Neural progenitor cell (in vitro differentiated cells): ENCODE results near the gene ENSA. TPM values are rescaled to one million over a fixed set of nuclear protein-coding genes. Genes with fewer than 3 reads are reported as not detected.
"Not testable (repeated sequence)": the region's sequence is repeated elsewhere in the genome, so short reads cannot be mapped to it uniquely, and the experiment has no call there.

Source experiments
- DNase-seq: peaks from one replicate; pipeline ENCODE4 v3.0.0-alpha.2; 2016; ENCODE audit warnings: low spot score
- H2AFZ ChIP-seq: fragments of 200-600 bp; sonication (generic); replicated peaks from 2 replicates; pipeline ENCODE4 v1.6.1; 2016; ENCODE audit warnings: antibody characterized with exemption
- H3F3A ChIP-seq: fragments of 200-600 bp; sonication (generic); 2 replicates; pipeline ENCODE4 v1.6.1; 2016; ENCODE audit warnings: antibody characterized with exemption, low read depth
- H3K27ac ChIP-seq: fragments of 200-600 bp; sonication (generic); 2 replicates; pipeline ENCODE4 v1.5.1; 2016; ENCODE audit warnings: mild to moderate bottlenecking
- H3K27me3 ChIP-seq: fragments of 200-600 bp; sonication (generic); 2 replicates; pipeline ENCODE4 v1.6.1; 2016; ENCODE audit warnings: mild to moderate bottlenecking, moderate library complexity
- H3K36me3 ChIP-seq: fragments of 200-600 bp; sonication (generic); 2 replicates; pipeline ENCODE4 v1.5.1; 2016
- H3K4me1 ChIP-seq: fragments of 200-600 bp; sonication (generic); 2 replicates; pipeline ENCODE4 v1.6.1; 2016; ENCODE audit warnings: mixed run types
- H3K4me2 ChIP-seq: fragments of 200-600 bp; sonication (generic); 2 replicates; pipeline ENCODE4 v1.6.1; 2016
- H3K4me3 ChIP-seq: fragments of 200-600 bp; sonication (generic); 2 replicates; pipeline ENCODE4 v1.5.1; 2016
- H3K79me2 ChIP-seq: fragments of 200-600 bp; sonication (generic); 2 replicates; pipeline ENCODE4 v1.6.1; 2016; ENCODE audit warnings: low read depth
- H3K9ac ChIP-seq: fragments of 200-600 bp; sonication (generic); 2 replicates; pipeline ENCODE4 v1.6.1; 2016
- H3K9me3 ChIP-seq: fragments of 200-600 bp; sonication (generic); 2 replicates; pipeline ENCODE4 v1.5.1; 2016; ENCODE audit warnings: low read depth
- H4K20me1 ChIP-seq: fragments of 200-600 bp; sonication (generic); 2 replicates; pipeline ENCODE4 v1.6.1; 2016; ENCODE audit warnings: low read depth
- H3K27ac Mint-ChIP-seq: 3 replicates; pipeline ENCODE4 v1.8.0; 2021; ENCODE audit warnings: mixed read lengths
- H3K27me3 Mint-ChIP-seq: 2 replicates; pipeline ENCODE4 v1.8.0; 2022; ENCODE audit warnings: low read depth, mild to moderate bottlenecking, inconsistent platforms, moderate library complexity, mixed read lengths; ENCODE audit not compliant: insufficient read depth
- H3K36me3 Mint-ChIP-seq: 3 replicates; pipeline ENCODE4 v1.8.0; 2021; ENCODE audit warnings: mixed read lengths
- H3K4me1 Mint-ChIP-seq: 3 replicates; pipeline ENCODE4 v1.8.0; 2021; ENCODE audit warnings: mixed read lengths
- H3K4me3 Mint-ChIP-seq: 3 replicates; pipeline ENCODE4 v1.8.0; 2021; ENCODE audit warnings: mild to moderate bottlenecking, moderate library complexity, mixed read lengths
- H3K9me3 Mint-ChIP-seq: 3 replicates; pipeline ENCODE4 v1.8.0; 2020; ENCODE audit warnings: mixed read lengths
- EZH2 ChIP-seq: fragments of 200-600 bp; sonication (generic); IDR thresholded peaks from 2 replicates; pipeline ENCODE4 v1.6.1; 2017; ENCODE audit warnings: antibody characterized with exemption, mild to moderate bottlenecking, moderate library complexity
- EZH2phosphoT487 ChIP-seq: fragments of 200-600 bp; sonication (generic); IDR thresholded peaks from 2 replicates; pipeline ENCODE4 v1.6.1; 2017; ENCODE audit warnings: antibody characterized with exemption
- total RNA-seq: library from RNA; depleted of rRNA; stranded (reverse); fragments of >200 nt; gene quantifications from 2 replicates; pipeline ENCODE4 v1.2.3, GENCODE V29; 2015; ENCODE audit warnings: low replicate concordance
- TF ChIP-seq, protein P1 (sequence below): fragments of 200-600 bp; sonication (generic); IDR thresholded peaks from 2 replicates; pipeline ENCODE4 v1.5.1; 2017; ENCODE audit warnings: antibody characterized with exemption, mild to moderate bottlenecking

ENSA gene
- total RNA-seq, 1 donor from 2014 or later, result 201 TPM

DNA sequence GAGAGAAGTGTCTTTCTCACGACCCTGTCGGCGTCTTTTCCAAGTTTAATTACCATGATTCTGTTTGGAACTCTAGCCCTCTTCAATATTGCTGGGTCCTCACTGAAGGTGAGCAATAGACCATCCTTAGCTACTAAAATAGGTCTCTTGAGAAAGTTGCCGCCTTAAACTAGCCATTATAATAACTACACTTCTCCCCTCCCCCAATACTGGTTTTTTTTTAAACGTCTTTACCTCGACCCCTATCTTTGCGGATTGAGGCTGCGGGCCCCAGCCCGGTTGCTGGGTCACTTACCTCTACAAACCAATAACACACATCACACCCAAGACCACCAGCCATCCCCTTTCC lies 672 bp downstream of the ENSA start:
- no peak overlapping the region for H3K27ac Mint-ChIP-seq
- TF ChIP-seq, protein P1, sequence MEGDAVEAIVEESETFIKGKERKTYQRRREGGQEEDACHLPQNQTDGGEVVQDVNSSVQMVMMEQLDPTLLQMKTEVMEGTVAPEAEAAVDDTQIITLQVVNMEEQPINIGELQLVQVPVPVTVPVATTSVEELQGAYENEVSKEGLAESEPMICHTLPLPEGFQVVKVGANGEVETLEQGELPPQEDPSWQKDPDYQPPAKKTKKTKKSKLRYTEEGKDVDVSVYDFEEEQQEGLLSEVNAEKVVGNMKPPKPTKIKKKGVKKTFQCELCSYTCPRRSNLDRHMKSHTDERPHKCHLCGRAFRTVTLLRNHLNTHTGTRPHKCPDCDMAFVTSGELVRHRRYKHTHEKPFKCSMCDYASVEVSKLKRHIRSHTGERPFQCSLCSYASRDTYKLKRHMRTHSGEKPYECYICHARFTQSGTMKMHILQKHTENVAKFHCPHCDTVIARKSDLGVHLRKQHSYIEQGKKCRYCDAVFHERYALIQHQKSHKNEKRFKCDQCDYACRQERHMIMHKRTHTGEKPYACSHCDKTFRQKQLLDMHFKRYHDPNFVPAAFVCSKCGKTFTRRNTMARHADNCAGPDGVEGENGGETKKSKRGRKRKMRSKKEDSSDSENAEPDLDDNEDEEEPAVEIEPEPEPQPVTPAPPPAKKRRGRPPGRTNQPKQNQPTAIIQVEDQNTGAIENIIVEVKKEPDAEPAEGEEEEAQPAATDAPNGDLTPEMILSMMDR, result no peak
- TF ChIP-seq EZH2 (no peak), EZH2phosphoT487 (no peak)
- no peak overlapping the region for H3K27ac ChIP-seq
- no peaks in the 10 kb centered on the region for H3K9me3 ChIP-seq
- peaks cover 5% of the 10 kb centered on the region for H3K4me1 ChIP-seq
- peaks cover 11% of the 10 kb centered on the region for H3K36me3 ChIP-seq
- H3K27me3 Mint-ChIP-seq, result no peaks in the 10 kb centered on the region
- H3K9ac ChIP-seq, result peak overlapping the region; percentile 63
- H3K4me3 ChIP-seq, result peak overlapping the region; percentile 80
- H3K27me3 ChIP-seq, result peaks cover under 1% of the 10 kb centered on the region
- peaks cover 31% of the 10 kb centered on the region for H3K36me3 Mint-ChIP-seq
- H4K20me1 ChIP-seq, result no peaks in the 10 kb centered on the region
- no peaks in the 10 kb centered on the region for H3K9me3 Mint-ChIP-seq
- no peak for DNase-seq
- H3K4me1 Mint-ChIP-seq, result peaks cover 4% of the 10 kb centered on the region
- peaks cover 30% of the 10 kb centered on the region for H3K79me2 ChIP-seq
- no peak overlapping the region for H2AFZ ChIP-seq
- H3K4me3 Mint-ChIP-seq, result no peak overlapping the region
- H3F3A ChIP-seq, result peaks cover 16% of the 10 kb centered on the region
- peak overlapping the region; percentile 91 for H3K4me2 ChIP-seq

DNA sequence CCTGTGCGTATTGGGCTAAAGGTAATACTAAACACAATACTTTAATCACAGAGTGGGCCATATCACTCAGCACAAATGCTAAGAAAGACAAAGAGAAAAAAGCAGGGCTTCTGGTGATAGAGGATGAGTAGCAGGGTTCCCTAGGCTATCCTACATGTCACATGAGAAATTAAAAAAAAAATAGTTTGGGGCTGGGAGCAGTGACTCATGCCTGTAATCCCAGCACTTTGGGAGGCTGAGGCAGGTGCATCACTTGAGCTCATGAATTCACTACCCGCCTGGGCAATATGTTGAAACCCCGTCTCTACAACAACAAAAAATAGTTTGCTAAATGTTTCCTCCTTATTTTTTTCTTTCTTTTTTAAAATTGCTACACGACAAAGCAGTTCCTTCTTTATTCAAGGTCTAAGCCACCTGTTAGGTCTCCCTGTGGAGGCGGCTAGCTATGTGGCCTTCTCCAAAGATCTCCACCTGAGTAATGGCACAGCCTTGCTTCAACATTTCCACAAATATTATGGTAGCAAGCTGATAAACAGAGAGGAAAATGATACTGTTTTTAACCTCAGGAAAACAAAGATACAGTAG lies 1.5 kb downstream of the ENSA start:
- H3K27me3 ChIP-seq, result no peaks in the 10 kb centered on the region
- H3F3A ChIP-seq, result peaks cover 19% of the 10 kb centered on the region
- peak overlapping the region; percentile 63 for H3K9ac ChIP-seq
- Mint-ChIP-seq H3K9me3 (no peaks in the 10 kb centered on the region), H3K27ac (no peak overlapping the region), H3K36me3 (peaks cover 36% of the 10 kb centered on the region), H3K27me3 (no peaks in the 10 kb centered on the region), H3K4me1 (peaks cover 4% of the 10 kb centered on the region), H3K4me3 (no peak overlapping the region)
- H3K4me1 ChIP-seq, result peaks cover 5% of the 10 kb centered on the region
- peak overlapping the region; percentile 91 for H3K4me2 ChIP-seq
- H3K27ac ChIP-seq, result no peak overlapping the region
- peak overlapping the region; percentile 80 for H3K4me3 ChIP-seq
- TF ChIP-seq EZH2phosphoT487 (no peak), EZH2 (no peak)
- TF ChIP-seq, protein P1, result no peak
- H3K79me2 ChIP-seq, result peaks cover 30% of the 10 kb centered on the region
- H3K36me3 ChIP-seq, result peaks cover 11% of the 10 kb centered on the region
- H3K9me3 ChIP-seq, result no peaks in the 10 kb centered on the region
- H2AFZ ChIP-seq, result no peak overlapping the region
- no peak for DNase-seq
- no peaks in the 10 kb centered on the region for H4K20me1 ChIP-seq

DNA sequence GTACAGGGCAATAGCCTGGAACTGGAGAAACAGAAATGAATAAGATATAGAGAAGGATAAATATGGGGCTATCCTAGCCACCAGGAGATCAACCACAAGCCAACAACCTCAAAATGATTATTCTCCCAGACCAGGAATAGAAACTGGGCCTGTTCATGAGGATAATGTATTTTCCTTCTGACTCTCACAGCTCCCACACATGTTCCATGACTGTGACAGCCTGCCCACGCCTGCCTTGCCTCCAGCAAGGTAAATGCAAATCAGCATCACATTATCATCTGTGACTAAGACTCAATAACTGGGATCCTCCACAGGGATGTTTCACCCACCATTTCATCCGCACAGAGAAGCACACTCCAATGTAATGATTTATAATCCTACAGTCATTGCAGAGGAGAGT lies 3.3 kb downstream of the ENSA start:
- Histone ChIP-seq H3K27ac (no peak overlapping the region), H3K9me3 (no peaks in the 10 kb centered on the region), H3K27me3 (no peaks in the 10 kb centered on the region), H3K4me3 (no peak overlapping the region), H3K36me3 (peaks cover 11% of the 10 kb centered on the region), H3K4me1 (peaks cover 5% of the 10 kb centered on the region), H3K4me2 (no peak overlapping the region), H3K9ac (no peak overlapping the region), H3K79me2 (peaks cover 30% of the 10 kb centered on the region), H2AFZ (no peak overlapping the region), H4K20me1 (peaks cover 4% of the 10 kb centered on the region), H3F3A (peaks cover 32% of the 10 kb centered on the region)
- no peak overlapping the region for H3K4me3 Mint-ChIP-seq
- peaks cover 38% of the 10 kb centered on the region for H3K36me3 Mint-ChIP-seq
- no peaks in the 10 kb centered on the region for H3K9me3 Mint-ChIP-seq
- H3K4me1 Mint-ChIP-seq, result peaks cover 4% of the 10 kb centered on the region
- H3K27ac Mint-ChIP-seq, result no peak overlapping the region
- no peak for TF ChIP-seq EZH2
- TF ChIP-seq EZH2phosphoT487, result no peak
- TF ChIP-seq, protein P1, result no peak
- H3K27me3 Mint-ChIP-seq, result no peaks in the 10 kb centered on the region
- no peak for DNase-seq

DNA sequence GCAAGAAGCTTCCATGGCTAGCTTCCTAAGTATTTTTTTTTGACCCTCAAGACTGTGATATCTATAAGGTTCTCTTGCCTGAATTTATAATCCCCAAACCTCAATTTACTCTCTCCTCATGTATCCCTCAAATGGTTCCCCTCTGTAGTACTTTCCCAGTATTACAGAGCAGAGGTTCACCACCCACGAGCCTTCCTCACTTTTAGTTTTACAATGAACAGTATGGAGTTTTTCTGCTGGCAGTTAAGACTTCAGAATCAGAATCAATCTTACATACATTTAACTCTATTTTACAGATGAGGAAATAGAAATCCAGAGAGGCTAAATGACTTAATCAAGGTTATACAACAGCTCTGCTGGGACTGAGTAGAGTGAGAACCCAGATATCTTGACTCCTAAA lies 4.9 kb downstream of the ENSA start:
- H3K27ac ChIP-seq, H3K4me1 Mint-ChIP-seq, H3K4me3 ChIP-seq, H4K20me1 ChIP-seq, H3K27me3 Mint-ChIP-seq, H3K4me1 ChIP-seq, H3K27me3 ChIP-seq, H3K9me3 Mint-ChIP-seq, H3K27ac Mint-ChIP-seq, H3K4me3 Mint-ChIP-seq, H3K9me3 ChIP-seq, H3K9ac ChIP-seq, H3K4me2 ChIP-seq, DNase-seq, H2AFZ ChIP-seq: not testable (repeated sequence)
- H3K36me3 Mint-ChIP-seq, result peaks cover 43% of the 10 kb centered on the region
- Histone ChIP-seq H3K79me2 (peaks cover 30% of the 10 kb centered on the region), H3F3A (peaks cover 31% of the 10 kb centered on the region), H3K36me3 (peaks cover 11% of the 10 kb centered on the region)

DNA sequence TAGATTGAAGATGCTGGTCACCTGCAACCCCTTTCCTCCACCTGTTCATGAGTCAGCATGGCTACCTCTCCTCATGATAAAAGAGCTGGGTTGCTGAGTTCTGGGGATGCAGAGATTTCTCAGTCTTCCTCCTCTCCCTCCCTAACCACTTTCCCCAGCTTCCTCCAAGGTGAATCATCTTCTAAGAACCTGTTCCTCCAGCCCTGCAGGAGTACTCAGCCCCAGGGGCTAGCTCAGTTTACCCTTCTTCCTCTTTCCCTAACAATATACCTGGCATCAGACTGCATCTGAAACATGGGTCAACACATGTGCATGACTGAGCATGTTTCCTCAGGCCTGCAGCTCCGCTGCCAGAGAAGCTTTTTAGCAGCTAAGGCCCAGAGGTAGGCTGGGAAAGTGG lies 5.3 kb downstream of the ENSA start:
- peaks cover 46% of the 10 kb centered on the region for H3K36me3 Mint-ChIP-seq
- DNase-seq, H3K4me1 Mint-ChIP-seq, H3K27me3 ChIP-seq, H3K4me1 ChIP-seq, H3K27me3 Mint-ChIP-seq, H2AFZ ChIP-seq, H3K4me2 ChIP-seq, H3K9ac ChIP-seq, H3K9me3 ChIP-seq, H4K20me1 ChIP-seq, H3K27ac Mint-ChIP-seq, H3K4me3 Mint-ChIP-seq, H3K4me3 ChIP-seq, H3K27ac ChIP-seq, H3K9me3 Mint-ChIP-seq: not testable (repeated sequence)
- peaks cover 30% of the 10 kb centered on the region for H3K79me2 ChIP-seq
- H3F3A ChIP-seq, result peaks cover 28% of the 10 kb centered on the region
- H3K36me3 ChIP-seq, result peaks cover 11% of the 10 kb centered on the region
